HuH-7 (cell line): ENCODE measurements around the gene CCT8L2.
"Not testable (repeated sequence)": the region's sequence is repeated elsewhere in the genome, so short reads cannot be mapped to it uniquely, and the experiment has no call there.

Experiments
- DNase-seq: peaks from one replicate; pipeline ENCODE4 v3.0.0; 2011; ENCODE audit warnings: low spot score

The CCT8L2 gene

DNA sequence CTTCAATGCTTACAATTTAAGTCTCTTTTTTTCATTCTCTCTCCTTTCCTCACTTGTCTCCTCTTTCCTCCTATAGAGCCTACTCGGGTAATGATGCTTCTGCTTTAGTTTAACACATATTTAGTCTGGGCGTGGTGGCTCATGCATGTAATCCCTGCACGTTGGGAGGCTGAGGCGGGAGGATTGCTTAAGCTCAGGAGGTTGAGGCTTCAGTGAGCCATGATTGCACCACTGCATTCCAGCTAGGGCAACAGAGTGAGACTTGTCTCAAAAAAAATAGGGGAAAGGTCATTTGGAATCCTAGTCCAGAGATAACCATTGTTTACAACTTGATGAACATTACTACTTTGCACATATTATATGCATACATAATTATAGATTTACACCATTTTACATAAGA, 1.4 kb upstream of the CCT8L2 start:
- no peak for DNase-seq

DNA sequence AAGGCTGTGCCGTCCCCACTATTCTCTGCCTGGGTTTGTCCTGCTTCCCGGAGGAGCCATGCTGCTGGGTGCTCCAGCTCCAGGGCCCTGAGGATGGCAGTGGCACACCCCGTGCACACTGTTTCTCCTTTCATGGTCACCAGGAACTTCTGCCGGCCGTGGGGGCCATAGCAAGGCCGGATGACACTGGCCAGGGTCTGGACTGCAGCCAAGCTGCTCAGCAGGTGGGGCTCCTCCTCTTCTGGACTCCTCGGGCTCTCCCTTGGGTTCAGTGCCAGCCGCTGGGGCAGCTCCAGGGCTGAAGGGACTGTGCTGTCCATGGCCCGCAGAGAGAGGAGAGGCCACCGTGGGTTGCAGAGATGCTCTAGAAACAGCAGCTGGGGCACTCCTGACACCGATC, 379 bp downstream of the CCT8L2 start:
- not testable (repeated sequence) for DNase-seq

DNA sequence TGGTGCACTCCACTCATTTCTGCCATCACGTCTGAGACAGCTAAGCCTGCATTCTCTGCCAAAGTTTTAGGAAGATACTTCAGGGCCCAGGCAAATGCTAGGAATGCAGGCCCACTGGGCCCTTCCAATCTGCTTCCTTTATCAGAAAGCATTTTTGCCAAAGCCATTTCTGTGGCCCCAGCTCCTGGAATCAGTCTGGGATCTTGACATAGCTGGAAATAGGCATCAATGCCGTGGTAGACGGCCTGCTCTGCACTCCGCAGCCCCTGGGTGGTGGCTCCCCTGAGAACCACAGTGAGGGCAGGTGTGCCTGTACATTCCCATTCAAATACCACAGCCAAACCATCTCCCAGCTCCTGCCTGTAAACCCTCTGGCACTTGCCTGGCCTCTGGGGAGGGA, 1.5 kb downstream of the CCT8L2 start:
- not testable (repeated sequence) for DNase-seq

DNA sequence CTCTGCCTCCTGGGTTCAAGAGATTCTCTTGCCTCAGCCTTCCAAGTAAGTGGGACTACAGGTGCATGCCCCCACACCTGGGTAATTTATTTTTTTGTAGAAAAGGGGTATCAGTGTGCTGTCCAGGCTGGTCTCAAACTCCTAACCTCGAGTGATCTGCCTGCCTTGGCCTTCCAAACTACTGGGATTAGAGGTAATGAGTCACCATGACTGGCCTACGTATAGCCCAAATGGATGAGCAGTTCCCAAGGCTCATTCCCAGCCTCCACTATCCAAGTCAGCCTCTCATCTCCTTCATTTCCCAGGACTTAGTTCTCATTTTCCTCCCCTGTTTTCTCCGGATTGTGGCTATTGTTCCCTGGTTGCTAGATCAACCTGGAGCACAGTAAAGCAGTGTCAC, 5.6 kb downstream of the CCT8L2 start:
- DNase-seq = no peak

DNA sequence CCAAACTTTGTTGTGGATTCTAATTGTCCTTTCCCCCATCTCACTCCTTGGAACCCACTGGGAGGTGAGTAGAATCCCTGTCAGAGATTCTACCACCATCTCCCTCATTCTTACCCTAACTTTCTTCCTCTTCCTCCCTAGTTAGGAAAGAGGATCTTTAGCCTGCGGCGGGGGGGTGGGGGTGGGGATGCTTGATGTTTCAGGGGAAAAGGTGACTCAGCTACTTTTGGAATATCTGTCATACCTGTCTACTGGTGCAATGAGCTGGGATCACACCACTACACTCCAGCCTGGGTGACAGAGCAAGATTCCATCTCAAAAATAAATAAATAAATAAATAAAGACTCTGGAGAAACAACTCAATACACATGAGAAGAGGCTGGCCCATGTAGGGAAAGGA, 6.4 kb downstream of the CCT8L2 start:
- DNase-seq = no peak

DNA sequence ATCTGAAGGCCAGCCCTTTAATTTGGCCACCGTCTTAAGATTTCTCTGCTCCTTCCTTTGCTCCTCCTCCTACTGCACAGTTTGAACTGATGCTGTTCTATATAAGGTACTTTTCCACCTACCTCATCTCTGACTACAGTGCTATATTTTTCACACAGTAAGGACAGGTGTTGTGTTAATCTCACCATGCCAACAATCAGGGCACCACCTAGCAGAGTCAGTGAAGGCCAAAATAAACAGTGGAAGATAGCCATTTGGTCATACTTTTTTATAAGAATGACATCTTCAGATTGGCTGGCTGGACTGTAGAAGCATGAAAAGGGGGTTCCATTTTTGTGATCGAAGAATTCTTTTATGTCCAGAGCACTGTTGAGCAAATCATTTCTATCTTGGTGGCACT, 11.7 kb downstream of the CCT8L2 start:
- not testable (repeated sequence) for DNase-seq

DNA sequence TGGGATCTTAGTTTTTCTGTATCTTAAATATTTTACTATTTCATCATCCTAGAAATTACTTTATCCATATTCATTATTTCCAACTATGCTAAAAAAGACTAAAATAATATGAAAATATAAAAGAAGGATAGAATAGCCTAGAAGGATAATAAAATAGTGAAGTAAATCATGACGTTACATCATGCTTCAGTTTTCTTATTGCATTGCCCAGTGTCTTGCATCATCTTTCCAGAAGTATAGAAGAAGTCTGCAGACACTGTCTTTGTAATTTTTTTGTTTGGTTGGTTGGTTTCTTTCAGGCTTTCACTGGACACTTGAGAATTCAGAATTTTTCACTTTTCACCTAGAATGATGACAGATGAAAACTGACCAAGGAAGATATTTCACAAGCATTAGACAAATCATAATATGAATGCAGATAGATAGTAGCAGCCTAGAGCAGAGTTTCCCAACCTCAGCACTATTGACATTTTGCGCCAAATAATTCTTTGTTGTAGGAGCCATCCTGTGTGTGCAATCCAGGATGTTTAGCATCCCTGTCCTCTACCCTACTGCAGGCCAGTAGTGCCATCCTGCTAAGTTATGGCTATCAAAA, 23.3 kb downstream of the CCT8L2 start:
- DNase-seq = not testable (repeated sequence)

DNA sequence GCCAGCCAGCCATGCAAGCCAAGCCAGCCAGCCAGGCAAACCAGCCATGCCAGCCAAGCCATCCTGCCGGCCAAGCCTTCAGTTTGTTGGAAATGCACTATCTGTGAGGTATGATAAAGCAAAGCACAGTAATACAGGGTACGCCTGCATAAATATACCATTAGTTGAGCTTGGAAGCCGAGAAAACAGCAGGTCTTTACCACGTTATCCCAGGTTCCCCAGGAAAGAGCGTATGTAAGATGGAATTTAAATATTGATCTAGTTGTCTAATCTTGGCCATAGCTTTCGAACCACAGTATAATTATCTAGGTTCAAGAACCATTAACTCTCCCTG, 24.2 kb downstream of the CCT8L2 start:
- DNase-seq = no peak

DNA sequence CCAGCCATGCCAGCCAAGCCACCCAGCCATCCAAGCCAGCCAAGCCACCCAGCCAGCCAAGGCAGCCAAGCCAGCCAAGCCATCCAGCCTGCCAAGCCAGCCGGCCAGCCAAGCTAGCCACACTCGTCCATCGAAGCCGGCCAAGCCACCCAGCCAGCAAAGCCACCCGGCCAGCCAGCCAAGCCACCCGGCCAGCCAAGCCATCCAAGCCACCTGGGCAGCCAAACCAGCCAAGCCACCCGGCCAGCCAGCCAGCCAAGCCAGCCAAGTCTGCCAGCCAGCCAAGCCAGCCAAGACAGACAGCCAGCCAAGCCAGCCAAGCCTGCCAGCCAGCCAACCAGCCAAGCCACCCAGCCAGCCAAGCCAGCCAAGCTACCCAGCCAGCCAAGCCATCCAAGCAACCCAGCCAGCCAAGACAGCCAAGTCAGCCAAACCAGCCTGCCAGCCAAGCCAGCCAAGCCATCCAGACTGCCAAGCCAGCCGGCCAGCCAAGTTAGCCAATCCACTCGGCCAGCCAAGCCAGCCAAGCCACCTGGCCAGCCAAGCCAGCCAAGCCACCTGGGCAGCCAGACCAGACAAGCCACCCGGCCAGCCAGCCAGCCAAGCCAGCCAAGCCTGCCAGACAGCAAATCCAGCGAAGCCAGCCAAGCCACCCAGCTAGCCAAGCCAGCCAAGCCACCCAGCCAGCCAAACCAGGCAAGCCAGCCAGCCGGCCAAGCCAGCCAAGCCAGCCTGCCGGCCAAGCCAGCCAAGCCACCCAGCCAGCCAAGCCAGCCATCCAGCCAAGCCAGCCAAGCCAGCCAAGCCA, 24.8 kb downstream of the CCT8L2 start:
- not testable (repeated sequence) for DNase-seq

DNA sequence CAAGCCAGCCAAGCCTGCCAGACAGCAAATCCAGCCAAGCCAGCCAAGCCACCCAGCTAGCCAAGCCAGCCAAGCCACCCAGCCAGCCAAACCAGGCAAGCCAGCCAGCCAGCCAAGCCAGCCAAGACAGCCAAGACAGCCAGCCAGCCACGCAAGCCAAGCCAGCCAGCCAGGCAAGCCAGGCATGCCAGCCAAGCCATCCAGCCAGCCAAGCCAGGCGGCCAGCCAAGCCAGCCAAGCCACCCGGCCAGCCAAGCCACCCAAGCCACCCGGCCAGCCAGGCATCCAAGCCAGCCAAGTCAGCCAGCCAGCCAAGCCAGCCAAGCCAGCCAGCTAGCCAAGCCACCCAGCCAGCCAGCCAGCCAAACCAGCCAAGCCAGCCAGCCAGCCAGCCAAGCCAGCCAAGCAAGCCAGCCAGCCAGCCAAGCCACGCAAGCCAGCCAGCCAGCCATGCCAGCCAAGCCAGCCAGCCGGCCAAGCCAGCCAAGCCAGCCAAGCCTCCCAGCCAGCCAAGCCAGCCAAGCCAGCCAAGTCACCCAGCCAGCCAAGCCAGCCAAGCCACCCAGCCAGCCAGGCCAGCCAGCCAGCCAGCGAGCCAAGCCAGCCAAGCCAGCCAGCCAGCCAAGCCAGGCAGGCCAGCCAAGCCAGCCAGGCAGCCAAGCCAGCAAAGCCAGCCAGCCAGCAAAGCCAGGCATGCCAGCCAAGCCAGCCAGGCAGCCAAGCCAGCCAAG, 26.0 kb downstream of the CCT8L2 start:
- not testable (repeated sequence) for DNase-seq

DNA sequence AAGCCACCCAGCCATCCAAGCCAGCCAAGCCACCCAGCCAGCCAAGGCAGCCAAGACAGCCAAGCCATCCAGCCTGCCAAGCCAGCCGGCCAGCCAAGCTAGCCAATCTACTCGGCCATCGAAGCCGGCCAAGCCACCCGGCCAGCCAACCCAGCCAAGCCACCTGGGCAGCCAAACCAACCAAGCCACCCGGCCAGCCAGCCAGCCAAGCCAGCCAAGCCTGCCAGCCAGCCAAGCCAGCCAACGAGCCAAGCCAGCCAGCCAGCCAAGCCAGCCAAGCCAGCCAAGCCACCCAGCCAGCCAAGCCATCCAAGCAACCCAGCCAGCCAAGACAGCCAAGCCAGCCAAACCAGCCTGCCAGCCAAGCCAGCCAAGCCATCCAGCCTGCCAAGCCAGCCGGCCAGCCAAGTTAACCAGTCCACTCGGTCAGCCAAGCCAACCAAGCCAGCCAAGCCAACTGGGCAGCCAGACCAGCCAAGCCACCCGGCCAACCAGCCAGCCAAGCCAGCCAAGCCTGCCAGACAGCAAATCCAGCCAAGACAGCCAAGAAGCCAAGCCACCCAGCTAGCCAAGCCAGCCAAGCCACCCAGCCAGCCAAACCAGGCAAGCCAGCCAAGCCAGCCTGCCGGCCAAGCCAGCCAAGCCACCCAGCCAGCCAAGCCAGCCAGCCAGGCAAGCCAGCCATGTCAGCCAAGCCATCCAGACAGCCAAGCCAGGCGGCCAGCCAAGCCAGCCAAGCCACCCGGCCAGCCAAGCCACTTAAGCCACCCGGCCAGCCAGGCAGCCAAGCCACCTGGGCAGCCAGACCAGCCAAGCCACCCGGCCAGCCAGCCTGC, 26.8 kb downstream of the CCT8L2 start:
- DNase-seq = not testable (repeated sequence)

DNA sequence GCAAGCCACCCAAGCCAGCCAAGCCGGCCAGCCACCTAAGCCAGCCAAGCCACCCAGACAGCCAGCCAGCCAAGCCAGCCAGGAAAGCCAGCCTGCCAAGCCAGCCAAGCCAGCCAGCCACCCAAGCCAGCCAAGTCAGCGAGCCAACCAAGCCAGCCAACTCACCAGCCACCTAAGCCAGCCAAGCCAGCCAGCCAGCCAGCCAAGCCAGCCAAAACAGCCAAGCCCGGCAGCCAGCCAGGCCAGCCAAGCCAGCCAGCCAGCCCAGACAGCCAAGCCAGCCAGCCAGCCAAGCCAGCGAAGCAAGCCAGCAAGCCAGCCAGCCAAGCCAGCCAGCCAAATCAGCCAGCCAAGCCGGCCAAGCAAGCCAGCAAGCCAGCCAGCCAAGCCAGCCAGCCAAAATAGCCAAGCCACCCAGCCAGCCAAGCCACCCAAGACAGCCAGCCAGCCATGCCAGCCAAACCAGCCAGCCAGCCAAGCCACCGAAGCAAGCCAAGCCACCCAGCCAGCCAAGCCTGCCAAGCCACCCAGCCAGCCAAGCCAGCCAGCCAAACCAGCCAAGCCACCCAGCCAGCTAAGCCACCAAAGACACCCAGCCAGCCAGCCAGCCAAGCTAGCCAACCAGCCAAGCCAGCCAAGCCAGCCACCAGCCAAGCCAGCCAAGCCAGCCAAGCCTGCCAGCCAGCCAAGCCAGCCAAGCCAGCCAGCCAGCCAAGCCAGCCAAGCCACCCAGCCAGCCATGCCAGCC, 27.6 kb downstream of the CCT8L2 start:
- DNase-seq = not testable (repeated sequence)

DNA sequence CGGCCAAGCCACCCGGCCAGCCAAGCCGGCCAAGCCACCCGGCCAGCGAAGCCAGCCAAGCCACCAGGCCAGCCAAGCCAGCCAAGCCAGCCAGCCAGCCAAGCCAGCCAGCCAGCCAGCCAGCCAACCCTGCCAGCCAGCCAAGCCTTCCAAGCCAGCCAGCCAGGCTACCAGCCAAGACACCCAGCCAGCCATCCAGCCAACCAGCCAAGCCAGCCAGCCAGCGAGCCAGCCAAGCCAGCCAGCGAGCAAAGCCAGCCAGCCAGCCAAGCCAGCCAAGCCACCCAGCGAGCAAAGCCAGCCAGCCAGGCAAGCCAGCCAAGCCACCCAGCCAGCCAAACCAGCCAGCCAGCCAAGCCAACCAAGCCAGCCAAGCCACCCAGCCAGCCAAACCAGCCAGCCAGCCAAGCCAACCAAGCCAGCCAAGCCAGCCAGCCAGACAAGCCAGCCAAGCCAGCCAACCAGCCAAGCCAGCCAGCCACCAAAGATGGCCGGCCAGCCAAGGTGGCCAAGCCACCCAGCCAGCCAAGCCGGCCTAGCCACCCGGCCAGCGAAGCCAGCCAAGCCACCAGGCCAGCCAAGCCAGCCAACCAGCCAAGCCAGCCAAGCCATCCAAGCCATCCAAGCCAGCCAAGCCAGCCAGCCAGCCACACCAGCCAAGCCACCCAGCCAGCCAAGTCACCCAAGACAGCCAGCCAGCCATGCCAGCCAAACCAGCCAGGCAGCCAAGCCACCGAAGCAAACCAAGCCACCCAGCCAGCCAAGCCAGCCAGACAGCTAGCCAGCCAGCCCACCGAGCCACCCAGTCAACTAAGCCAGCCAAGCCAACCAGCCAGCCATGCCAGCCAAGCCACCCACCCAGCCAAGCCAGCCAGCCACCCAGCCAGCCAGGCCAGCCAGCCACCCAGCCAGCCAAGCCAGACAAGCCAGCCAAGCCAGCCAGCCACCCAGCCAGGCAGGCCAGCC, 28.8 kb downstream of the CCT8L2 start:
- no peak for DNase-seq

DNA sequence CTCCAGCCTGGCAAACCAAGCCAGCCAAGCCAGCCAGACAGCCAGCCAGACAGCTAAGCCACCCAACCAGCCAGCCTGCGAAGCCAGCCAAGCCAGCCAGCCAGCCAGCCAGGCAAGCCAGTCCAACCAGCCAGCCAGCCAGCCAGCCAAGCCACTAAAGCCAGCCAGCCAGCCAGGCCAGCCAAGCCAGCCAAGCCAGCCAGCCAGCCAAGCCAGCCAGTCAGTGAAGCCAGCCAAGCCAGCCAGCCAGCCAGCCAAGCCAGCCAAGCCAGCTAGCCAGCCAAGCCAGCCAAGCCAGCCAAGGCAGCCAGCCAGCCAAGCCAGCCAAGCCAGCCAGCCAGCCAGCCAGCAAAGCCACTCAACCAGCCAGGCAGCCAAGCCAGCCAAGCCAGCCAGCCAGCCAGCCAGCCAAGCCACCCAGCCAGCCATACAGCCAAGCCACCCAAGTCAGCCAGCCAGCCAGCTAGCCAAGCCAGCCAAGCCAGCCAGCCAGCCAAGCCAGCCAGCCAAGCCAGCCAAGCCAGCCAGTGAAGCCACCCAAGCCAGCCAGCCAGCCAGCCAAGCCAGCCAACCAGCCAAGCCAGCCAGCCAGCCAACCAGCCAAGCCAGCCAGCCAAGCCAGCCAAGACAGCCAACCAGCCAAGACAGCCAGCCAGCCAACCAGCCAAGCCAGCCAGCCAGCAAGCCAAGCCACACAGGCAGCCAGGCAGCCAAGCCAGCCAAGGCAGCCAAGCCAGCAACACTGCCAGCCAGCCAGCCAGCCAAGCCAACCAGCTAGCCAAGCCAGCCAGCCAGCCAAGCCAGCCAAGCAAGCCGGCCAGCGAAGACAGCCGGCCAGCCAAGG, 29.7 kb downstream of the CCT8L2 start:
- DNase-seq = no peak

DNA sequence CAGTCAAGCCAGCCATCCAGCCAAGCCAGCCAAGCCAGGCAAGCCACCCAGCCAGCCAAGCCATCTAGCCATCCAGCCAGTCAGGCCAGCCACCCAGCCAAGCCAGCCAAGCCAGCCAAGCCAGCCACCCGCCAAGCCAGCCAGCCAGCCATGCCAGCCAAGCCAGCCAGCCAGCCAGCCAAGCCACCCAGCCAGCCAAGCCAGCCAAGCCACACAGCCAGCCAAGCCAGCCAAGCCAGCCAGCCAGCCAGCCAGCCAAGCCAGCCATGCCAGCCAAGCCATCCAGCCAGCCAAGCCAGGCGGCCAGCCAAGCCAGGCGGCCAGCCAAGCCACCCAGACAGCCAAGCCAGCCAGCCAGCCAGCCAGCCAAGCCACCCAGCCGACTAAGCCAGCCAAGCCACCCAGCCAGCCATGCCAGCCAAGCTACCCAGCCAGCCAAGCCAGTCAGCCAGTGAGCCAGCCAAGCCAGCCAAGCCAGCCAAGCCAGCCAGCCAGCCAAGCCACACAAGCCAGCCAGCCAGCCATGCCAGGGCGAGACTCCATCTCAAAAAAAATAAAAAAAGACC, 31.4 kb downstream of the CCT8L2 start:
- DNase-seq = not testable (repeated sequence)

DNA sequence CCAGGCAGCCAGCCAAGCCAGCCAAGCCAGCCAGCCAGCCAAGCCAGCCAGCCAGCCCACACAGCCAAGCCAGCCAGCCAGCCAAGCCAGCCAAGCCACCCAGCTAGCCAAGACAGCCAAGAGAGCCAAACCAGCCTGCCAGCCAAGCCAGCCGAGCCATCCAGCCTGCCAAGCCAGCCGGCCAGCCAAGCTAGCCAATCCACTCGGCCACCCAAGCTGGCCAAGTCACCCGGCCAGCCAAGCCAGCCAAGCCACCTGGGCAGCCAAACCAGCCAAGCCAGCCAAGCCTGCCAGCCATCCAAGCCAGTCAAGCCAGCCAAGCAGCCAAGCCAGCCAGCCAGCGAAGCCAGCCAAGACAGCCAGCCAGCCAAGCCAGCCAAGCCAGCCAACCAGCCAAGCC, 32.0 kb downstream of the CCT8L2 start:
- DNase-seq = not testable (repeated sequence)

DNA sequence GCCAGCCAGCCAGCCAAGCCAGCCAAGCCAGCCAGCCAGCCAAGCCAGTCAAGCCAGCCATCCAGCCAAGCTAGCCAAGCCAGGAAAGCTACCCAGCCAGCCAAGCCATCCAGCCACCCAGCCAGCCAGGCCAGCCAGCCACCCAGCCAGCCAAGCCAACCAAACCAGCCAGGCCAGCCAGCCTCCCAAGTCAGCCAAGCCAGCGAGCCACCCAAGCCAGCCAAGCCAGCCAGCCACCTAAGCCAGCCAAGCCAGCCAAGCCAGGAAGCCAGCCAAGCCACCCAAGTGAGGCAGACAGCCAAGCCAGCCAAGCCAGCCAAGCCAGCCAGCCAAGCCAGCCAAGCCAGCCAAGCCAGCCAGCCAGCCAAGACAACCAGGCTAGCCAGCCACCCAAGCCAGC, 32.6 kb downstream of the CCT8L2 start:
- not testable (repeated sequence) for DNase-seq

DNA sequence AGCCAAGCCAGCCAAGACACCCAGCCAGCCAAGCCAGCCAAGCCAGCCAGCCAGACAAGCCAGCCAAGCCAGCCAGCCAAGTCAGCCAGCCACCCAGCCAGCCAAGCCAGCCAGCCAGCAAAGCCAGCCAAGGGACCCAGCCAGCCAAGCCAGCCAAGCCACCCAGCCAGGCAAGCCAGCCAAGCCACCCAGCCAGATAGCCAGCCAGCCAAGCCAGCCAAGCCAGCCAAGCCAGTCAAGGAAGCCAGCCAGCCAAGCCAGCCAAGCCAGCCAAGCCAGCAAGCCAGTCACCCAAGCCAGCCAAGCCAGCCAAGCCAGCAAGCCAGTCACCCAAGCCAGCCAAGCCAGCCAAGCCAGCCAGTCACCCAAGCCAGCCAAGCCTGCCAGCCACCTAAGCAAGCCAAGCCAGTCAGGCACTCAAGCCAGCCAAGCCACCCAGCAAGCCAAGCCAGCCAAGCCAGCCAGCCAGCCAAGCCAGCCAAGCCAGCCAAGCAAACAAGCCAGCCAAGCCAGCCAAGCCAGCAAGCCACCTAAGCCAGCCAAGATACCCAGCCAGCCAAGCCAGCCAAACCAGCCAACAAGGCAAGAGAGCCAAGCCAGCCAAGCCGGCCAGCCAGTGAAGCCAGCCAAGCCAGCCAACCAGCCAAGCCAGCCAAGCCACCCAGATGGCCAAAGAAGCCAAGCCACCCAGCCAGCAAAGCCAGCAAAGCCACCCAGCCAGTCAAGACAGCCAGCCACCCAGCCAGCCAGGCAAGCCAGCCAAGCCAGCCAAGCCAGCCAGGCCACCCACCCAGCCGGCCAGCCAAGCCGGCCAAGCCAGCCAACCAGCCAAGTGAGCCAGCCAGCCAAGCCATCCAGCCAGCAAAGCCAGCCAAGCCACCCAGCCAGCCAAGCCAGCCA, 33.3 kb downstream of the CCT8L2 start:
- DNase-seq = no peak
